ENCODE data around the gene LYL1.

LYL1 gene

DNA sequence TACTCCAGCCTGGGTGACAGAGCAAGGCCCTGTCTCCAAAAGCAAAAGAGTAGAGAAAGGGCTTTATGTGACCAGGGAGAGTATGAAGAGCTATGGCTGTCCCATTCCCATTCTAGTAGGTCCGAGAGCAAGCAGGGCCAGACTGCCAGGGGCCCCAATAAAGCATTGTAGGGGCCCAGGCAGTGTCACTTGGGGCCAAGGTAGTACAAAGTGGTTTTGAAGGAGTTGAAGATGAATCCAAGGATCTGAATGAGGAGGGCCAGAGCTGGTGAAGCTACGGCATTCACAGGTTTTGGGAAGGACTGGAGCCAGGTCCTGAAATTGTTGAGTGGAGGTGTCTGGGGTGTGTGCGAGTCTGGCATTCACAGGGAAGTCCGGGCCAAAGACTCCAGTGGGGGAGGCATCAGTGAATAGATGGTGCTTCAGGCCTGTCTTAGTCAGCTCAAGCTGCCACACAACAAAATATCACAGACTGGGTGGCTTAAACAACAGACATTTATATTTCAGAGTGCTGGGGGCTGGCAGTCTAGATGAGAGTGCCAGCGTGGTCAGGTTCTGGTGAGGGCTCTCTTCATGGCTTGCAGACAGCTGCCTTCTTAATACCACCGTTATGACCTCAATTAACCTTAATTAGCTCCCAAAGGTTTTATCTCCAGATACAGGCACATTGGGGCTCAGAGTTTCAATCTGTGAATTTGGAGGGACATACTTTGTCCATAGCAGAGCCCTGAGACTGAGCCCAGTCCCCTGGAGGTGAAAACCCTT, 25.3 kb upstream of the LYL1 start:
- Histone ChIP-seq H3K27ac (replicated peaks) (no peak overlapping the region), H3K4me3 (replicated peaks; ENCODE audit: insufficient read depth, low read length) (no peak overlapping the region), H3K27me3 (ENCODE audit: insufficient read depth, poor library complexity, severe bottlenecking) (no peaks in the 10 kb centered on the region)
- TF ChIP-seq GABPA (IDR thresholded peaks at IDR 0.05; ENCODE audit: low read depth) (no peak), POLR2AphosphoS5 (IDR thresholded peaks at IDR 0.05; ENCODE audit: low read depth) (no peak; the same call in 1 of the 2 replicates), SPI1 (IDR thresholded peaks at IDR 0.05; ENCODE audit: borderline replicate concordance, low read depth) (no peak)
- TF ChIP-seq, protein P1, sequence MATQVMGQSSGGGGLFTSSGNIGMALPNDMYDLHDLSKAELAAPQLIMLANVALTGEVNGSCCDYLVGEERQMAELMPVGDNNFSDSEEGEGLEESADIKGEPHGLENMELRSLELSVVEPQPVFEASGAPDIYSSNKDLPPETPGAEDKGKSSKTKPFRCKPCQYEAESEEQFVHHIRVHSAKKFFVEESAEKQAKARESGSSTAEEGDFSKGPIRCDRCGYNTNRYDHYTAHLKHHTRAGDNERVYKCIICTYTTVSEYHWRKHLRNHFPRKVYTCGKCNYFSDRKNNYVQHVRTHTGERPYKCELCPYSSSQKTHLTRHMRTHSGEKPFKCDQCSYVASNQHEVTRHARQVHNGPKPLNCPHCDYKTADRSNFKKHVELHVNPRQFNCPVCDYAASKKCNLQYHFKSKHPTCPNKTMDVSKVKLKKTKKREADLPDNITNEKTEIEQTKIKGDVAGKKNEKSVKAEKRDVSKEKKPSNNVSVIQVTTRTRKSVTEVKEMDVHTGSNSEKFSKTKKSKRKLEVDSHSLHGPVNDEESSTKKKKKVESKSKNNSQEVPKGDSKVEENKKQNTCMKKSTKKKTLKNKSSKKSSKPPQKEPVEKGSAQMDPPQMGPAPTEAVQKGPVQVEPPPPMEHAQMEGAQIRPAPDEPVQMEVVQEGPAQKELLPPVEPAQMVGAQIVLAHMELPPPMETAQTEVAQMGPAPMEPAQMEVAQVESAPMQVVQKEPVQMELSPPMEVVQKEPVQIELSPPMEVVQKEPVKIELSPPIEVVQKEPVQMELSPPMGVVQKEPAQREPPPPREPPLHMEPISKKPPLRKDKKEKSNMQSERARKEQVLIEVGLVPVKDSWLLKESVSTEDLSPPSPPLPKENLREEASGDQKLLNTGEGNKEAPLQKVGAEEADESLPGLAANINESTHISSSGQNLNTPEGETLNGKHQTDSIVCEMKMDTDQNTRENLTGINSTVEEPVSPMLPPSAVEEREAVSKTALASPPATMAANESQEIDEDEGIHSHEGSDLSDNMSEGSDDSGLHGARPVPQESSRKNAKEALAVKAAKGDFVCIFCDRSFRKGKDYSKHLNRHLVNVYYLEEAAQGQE (IDR thresholded peaks at IDR 0.05; ENCODE audit: insufficient replicate concordance, low read depth), result no peak
- TF ChIP-seq, protein P2, sequence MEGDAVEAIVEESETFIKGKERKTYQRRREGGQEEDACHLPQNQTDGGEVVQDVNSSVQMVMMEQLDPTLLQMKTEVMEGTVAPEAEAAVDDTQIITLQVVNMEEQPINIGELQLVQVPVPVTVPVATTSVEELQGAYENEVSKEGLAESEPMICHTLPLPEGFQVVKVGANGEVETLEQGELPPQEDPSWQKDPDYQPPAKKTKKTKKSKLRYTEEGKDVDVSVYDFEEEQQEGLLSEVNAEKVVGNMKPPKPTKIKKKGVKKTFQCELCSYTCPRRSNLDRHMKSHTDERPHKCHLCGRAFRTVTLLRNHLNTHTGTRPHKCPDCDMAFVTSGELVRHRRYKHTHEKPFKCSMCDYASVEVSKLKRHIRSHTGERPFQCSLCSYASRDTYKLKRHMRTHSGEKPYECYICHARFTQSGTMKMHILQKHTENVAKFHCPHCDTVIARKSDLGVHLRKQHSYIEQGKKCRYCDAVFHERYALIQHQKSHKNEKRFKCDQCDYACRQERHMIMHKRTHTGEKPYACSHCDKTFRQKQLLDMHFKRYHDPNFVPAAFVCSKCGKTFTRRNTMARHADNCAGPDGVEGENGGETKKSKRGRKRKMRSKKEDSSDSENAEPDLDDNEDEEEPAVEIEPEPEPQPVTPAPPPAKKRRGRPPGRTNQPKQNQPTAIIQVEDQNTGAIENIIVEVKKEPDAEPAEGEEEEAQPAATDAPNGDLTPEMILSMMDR (IDR thresholded peaks at IDR 0.05; ENCODE audit: insufficient read depth, low read length), result no peak
- no peak for DNase-seq (ENCODE audit: low read depth in 1 of 2, low spot score in 1 of 2)

DNA sequence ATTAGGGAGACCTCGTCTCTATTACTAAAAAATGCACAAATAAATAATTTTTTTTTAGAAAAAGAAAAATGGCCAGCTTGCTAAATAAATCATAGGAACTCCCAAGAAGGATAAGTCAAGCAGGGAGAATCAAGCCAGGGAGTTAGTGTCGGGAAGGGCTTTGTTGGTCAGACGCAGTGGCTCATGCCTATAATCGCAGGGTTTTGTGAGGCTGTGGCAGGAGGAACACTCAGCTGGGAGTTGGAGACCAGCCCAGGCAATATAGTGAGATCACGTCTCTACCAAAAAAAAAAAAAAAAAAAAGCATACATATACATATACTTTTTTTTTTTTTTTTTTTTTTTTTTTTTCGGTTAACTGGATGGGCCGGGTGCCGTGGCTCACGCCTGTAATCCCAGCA, 24.4 kb upstream of the LYL1 start:
- Histone ChIP-seq H3K27me3 (ENCODE audit: insufficient read depth, poor library complexity, severe bottlenecking) (no peaks in the 10 kb centered on the region), H3K27ac (replicated peaks) (no peak overlapping the region), H3K4me3 (replicated peaks; ENCODE audit: insufficient read depth, low read length) (no peak overlapping the region)
- no peak for DNase-seq (ENCODE audit: low read depth in 1 of 2, low spot score in 1 of 2)
- TF ChIP-seq, protein P1 (IDR thresholded peaks at IDR 0.05; ENCODE audit: insufficient replicate concordance, low read depth), result no peak
- TF ChIP-seq GABPA (IDR thresholded peaks at IDR 0.05; ENCODE audit: low read depth) (no peak), POLR2AphosphoS5 (IDR thresholded peaks at IDR 0.05; ENCODE audit: low read depth) (no peak), SPI1 (IDR thresholded peaks at IDR 0.05; ENCODE audit: borderline replicate concordance, low read depth) (no peak)
- TF ChIP-seq, protein P2 (IDR thresholded peaks at IDR 0.05; ENCODE audit: insufficient read depth, low read length), result no peak

DNA sequence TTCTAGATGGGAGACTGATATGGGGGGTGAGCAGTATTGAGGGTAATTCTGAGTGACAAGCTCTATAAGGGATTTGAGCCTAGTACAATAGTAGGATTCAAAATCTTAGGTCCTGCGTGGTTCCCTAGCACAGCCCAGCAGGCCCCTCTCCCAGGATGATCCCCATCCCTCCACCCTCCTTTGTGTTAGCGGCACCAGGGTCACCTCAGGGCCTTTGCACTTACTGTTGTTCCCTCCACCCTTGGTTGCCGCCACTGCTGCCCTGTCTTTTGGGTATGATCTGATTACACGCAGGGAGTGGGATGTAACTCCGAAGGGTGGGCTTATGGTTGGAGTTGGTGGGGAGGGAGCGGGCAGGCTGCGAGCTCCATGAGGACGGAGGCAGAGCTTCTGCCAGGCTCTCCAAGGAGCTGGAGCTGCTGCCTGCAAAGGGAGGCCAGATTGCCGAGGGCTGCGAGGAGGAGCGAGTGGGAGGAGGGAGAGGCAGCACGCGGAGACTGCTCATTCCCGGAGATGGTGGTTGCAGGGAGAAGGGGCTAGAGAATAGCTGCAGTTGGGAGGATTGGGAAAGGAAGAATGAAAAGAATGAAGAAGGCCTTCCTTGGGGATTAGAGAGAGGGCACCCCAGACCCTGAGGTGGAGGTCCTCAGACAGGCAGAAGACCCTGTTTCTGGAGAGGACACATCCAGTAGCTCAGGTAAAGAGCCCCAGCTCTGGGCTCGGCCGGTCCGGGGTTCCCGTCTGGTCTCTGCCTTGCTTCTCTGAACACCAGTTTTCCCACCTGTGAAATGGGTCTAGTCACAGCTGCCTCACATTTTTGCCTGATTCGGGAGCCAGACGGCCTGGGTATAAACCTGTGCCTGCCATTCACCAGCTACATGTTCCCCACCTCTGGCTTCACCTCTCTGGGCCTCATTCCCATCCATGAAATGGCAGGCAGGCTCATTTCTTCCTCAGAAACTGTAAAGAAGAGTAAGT, 20.6 kb upstream of the LYL1 start:
- Histone ChIP-seq H3K27ac (replicated peaks) (no peak overlapping the region), H3K4me3 (replicated peaks; ENCODE audit: insufficient read depth, low read length) (no peak overlapping the region), H3K27me3 (ENCODE audit: insufficient read depth, poor library complexity, severe bottlenecking) (no peaks in the 10 kb centered on the region)
- no peak for DNase-seq (ENCODE audit: low read depth in 1 of 2, low spot score in 1 of 2)
- TF ChIP-seq, protein P1 (IDR thresholded peaks at IDR 0.05; ENCODE audit: insufficient replicate concordance, low read depth), result no peak
- no peak for TF ChIP-seq GABPA (IDR thresholded peaks at IDR 0.05; ENCODE audit: low read depth)
- TF ChIP-seq, protein P2 (IDR thresholded peaks at IDR 0.05; ENCODE audit: insufficient read depth, low read length), result no peak
- no peak for TF ChIP-seq POLR2AphosphoS5 (IDR thresholded peaks at IDR 0.05; ENCODE audit: low read depth)
- TF ChIP-seq SPI1 (IDR thresholded peaks at IDR 0.05; ENCODE audit: borderline replicate concordance, low read depth), result no peak

Data from HL-60 (cell line).